GM18867 (cell line): ENCODE data around the gene LPIN3.
A peak's percentile ranks its signal among the peaks of the same experiment; 100 is the strongest.

Experiments used
- ATAC-seq: cut with Tn5 transposase; IDR thresholded peaks from one replicate; pipeline ENCODE4 v1.9.1; 2021; ENCODE audit warnings: mild to moderate bottlenecking, moderate library complexity; ENCODE audit not compliant: unreplicated experiment

The LPIN3 gene

DNA sequence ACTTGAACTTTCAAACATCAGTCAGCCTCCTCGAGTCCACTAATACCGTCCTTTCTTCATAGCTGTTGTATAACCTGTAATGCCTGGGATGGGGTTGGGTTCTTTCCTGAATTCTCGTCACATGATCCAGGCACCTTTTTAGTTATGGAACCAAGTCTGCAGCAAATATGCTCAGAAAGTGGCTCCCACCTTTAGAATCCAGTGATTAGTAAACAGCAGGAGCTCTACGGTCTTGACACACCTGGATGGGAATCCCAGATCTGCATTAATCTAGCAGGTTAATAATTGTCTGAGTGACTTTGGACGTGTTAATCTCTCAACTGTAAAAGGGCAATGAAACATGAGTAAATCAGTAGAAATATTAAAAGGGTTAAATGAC is 22.4 kb upstream of the LPIN3 start:
- no peak for ATAC-seq

DNA sequence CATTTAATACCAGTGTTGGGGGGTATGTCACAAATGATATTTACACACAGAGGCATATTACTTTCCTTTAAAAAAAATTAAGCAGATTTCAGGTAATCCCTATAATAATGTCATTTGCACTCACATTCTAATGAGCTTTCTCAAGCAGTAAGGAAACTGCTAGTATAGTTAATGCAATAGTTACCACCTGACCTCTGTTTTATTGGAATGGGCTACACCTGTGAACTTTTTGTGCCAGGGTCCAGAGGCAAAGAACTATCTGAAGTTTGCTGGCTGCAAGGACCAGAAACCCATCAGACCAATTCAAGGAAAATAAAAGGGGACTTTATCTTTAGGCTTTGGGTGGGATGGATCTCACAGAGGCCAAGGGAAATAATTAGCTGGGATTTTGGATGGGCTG is 20.2 kb upstream of the LPIN3 start:
- no peak for ATAC-seq

DNA sequence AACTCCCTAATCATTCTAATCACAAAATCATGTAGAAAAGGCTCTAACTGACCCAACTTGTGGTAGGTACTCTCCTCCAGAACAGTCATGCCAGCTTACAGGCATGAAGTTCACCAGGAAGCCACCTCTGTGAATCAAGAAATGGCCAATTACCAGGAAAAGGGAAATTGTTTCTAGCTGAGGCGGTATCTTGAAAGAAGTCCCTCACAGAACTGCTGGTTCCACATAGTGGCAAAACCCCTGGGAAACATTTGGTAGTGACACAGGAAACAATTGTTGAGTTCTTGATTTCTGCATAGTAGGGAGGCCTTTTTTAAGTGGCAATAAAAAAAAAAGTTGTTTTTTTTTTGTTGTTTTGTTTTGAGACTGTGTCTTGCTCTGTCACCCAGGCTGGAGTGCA is 19.6 kb upstream of the LPIN3 start:
- ATAC-seq: no peak

DNA sequence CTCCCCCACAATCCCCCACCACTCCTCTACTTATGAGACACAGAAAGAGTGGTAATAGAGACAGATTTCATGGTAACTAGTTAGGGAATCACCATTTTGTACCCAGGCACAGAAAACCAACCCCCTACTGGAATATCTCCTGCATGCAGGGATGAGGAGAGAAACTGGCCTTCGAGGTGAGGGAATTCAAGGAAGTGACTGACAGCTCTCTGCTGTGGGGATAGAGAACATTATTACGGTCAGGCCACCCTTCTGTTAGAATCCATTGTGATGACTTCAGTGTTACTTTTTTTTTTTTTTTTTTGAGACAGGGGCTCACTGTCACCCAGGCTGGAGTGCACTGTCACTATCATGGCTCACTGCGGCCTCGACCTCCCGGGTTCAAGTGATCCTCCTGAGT is 13.4 kb upstream of the LPIN3 start:
- no peak for ATAC-seq

DNA sequence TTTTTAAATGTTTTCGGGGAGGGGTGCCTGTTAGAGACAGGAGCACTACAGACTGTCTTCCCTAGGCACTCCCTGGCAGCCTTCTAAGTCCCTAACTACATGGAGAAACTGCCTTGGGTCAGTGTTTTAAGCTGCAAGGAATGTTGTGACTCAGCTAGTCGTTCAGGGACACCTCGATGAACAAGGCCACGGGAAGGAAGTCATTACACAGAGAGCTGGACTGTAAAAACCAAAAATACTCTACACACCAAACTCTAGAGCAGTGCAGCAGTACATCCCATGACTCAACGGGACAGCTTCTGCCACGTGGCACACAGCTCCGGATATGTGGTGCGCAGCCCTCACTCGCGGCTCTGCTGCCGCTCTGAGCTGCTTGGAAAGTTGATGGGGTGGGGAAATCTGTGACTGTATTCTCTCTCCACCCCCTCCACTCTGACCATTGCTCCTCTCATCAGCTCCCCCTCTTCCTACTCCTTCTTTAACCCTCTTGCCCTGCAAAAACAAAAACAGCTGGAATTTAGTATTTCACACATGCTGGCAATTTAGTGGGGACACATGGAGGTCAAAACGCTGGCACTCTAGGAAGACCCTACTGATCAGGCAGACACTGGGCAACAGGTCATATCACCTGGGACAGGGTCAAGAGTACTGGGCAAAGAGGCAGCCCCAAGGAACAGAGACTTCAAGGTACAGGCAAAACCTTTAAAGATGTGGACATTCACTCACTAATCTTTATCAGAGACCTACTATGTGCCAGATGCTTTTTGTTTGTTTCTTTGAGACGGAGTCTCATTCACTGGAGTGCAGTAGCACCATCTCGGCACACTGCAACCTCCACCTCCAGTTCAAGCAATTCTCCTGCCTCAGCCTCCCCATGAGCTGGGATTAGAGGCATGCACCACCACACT is 10.9 kb upstream of the LPIN3 start:
- peak; percentile 70 for ATAC-seq

DNA sequence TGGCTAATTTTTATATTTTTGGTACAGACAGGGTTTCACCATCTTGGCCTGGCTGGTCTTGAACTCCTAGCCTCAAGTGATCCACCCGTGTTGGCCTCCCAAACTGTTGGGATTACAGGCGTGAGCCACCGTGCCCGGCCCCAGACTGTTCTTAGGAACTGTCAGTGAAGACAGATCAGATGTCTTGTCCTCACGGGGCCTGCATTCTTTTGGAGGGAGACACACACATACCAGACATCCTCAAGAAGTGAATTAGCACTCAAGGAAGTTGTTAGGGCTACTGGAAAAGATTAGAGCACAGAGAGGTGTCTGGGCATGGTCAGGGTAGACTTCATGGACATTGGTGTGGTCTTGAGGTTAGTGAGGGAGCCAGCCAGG is 10.3 kb upstream of the LPIN3 start:
- ATAC-seq: no peak

DNA sequence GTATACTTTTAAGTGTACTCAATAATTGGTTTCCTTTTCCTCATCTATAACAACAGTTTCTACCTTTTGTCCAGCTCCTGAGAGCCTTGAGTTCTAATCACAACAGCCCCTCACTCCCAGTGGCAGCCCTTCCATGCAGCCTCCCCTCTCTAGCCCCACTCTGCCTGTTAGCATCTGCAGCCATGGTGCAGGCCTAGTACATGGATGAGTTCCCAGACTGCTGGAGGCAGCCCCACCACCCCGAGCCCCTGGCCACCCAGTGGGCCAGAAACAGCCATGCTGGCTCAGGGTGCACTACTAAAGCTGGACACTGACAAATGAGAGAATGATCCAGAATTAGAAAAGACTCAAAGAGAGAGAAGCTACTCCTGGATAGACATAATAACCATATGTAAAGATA is 9.7 kb upstream of the LPIN3 start:
- ATAC-seq: no peak

DNA sequence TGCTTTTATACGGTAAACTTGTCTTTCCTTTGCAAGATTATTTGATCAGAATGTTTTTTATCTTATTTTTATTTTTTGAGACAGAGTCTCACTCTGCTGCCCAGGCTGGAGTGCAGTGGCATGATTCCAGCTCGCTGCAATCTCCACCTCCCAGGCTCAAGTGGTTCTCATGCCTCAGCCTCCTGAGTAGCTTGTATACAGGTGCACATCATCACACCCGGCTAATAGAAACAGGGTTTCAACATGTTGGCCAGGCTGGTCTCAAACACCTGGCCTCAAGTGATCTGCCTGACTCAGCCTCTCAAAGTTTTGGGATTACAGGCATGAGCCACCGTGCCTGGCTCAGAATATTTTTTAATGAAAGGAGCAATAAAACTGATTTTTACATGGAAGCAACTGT is 8.9 kb upstream of the LPIN3 start:
- ATAC-seq: no peak

DNA sequence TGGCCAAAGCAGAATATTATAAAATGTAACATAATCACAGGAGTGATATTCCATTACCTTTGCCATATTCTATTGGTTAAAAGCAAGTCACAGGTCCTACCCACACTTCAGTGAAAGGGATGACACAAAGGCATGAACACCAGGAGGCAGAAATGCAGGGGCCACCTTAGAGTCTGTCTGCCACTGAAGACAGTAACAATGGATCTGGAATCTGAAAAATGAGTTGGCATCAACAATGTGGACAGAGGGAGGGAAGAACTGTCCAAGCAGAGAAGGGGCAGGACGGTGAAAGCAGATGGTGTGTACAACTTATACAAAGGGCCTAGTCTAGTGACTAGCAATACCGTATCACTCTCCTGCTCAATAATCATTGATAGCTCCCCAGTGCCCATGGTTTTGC is 6.6 kb upstream of the LPIN3 start:
- no peak for ATAC-seq

DNA sequence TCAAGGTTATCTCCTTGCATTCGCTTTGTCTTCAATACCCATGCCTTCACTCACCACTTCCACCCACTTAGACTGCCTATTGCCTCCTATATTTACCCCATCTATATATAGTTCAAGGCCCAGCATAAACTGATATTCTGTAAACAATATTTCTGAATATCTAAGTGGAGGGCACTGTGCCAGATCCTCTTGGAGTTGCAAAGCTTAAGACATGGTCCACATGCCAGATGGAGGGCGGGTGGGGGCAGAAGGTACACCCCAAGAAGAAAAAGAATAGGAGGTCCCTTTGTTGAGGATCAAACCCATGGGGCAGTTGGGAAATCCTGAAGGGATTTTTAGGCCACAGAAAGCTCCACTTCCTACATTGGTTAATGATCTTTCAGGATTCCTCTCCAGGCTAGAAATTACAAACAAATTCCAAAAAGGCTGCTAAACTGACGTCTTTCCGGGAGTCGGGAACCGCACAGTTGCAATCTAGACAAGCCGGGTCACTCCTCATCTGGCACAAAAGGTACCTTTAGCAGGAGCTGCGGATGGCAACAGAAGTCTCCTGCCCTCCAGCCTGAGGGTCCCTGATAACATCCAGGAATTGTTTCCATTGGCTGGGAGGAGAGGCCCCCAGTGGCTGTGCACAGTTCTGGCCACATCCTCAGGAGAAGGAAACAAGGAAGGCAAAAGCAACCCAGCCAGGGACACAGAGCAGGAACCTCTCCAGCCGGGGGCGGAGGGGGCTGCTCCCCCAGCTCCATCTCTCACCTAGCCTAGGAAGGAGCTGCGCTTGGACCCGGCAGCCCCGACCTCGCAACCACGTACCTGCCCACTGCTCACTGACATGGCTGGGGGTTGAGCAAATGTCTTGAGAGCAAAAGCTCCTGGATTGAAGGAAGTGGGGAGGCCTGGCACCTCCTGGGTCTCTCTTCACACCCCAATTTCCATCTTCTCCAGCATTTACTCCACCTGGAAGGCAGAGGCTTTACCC is 5.9 kb upstream of the LPIN3 start:
- ATAC-seq: no peak

DNA sequence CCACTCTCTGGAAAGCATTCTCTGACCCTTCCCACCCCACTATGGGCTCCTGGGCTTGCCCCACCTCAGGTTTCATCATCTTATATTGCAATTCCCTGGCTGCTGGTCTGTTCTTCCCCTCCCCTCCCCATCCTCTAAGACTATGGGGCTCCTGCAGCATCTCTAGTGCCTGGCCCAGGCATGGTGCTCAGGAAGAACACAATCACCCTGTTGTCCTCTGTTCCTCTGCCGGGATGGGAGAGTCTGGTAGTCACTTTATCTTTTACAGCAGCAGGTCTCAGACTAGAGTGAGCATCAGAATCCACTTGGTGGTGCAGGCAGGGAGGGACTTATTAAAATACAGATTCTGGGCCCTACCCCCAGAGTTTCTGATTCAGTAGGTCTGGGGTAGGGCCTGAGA is 5.0 kb upstream of the LPIN3 start:
- no peak for ATAC-seq

DNA sequence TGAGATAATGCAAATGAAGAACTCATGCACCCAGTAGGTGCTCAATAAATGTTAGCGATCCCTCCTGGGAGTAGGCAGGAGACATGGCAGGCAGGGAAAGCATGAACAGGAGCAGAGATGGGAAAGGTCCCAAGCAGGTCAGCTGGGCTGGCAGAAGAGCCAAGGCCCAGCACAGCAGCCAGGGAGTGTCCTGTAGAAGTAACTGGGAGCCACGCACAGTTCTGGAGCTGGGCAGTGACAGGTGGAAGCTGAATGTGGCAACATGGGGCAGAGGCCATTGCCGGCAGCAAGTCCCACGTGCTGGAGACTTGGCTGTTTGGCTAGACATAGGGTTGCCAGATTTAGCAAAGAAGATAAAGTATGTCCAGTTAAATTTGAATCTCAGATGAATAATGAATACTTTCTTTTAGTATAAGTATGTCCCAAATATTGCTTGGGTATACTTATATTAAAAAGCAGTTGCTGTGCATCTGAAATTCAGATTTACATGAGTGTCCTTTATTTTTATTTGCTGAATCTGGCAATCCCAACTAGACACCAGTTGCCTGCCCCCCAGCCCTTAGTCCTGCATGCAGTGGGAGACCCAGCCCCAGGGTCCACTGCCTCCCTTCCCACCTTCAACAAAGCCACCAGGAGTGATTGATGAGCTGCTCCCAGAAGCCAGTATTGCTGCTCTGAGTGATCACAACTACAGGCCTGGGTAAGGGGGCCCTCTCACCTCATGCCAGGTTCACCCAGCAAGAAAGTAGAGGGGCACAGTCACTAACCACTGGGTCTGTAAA is 3.7 kb upstream of the LPIN3 start:
- no peak for ATAC-seq

DNA sequence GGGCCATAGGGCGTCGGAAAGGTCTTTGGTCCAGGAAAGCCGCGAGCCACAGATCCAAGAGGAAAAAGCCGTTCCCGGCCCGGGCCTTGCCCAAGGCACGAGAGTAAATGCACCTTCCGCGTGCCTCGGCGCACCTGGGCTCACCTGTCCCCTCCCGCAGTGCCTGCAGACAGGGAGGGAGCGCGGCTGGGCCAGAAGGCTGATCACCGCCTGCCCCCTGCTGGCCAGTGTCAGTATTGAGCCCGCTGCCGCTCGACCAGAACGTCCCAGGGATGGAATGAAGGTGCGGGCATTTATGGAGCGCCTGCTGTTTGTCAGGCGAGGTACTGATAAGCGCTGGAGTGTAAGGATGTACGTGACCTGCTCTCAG is 679 bp upstream of the LPIN3 start:
- peak; percentile 62 for ATAC-seq

DNA sequence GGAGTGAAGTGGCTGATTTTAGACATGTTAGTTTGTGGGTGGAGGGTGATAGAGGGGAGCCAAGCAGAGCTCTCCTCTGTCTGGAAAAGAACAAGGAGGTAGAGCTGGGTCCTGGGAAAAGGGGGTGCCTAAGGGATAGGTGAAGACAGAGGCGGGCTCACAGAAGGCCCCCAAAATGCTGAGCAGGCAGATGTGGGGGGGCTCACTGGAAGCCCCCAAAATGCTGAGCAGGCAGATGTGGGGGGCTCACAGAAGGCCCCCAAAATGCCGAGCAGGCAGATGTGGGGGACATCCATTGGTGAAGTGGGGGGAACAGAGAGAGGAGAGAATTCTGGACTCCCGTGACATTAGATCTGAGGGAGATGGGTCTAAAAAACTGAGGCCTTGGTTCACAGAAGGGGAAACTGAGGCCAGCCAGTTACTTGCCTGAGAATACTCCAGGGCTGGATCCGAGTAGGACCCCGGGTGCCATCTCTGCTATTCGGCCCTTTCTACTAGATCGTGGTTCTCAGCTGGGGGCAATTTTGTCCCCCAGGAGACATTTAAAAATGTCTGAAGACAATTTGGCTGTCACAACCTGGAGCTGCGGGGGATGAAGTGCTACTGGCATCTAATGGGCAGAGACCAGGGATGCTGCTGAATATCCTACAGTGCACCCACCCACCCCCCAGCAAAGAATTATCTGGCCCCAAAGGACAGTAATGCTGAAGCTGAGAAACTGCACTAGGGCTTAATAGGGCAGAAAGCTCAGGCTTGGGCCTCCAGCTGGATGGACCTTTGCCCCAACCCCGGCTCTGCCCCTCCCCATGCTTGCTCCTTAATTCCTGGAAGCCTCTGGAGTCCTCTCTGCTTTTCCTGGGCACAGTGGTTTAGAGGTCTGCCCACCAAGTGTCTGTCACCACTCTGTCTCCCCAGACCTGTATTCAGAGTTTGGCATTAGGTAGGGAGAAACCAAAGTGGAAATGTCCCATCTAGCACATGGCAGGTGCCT is 2.1 kb downstream of the LPIN3 start:
- ATAC-seq: no peak

DNA sequence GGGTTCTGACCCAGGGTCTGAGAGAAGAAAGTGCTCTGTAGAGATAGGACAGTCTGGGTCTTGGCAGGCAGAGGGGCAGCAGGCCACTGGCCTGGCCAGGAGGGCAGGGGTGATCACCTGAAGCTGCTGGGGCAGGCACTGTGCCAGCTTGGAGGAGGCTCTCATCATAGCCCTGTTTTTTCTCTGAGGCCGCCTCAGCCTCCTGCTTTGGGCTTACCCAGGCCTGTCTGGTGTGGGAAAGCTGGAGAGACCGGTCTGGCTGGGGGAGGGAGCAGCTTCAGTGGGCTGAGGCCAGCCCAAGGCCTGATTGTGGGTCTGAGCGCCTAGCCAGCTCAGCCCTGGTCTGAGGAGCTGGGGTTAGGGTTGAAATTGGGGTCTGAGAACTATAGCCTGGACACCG is 3.9 kb downstream of the LPIN3 start:
- no peak for ATAC-seq

DNA sequence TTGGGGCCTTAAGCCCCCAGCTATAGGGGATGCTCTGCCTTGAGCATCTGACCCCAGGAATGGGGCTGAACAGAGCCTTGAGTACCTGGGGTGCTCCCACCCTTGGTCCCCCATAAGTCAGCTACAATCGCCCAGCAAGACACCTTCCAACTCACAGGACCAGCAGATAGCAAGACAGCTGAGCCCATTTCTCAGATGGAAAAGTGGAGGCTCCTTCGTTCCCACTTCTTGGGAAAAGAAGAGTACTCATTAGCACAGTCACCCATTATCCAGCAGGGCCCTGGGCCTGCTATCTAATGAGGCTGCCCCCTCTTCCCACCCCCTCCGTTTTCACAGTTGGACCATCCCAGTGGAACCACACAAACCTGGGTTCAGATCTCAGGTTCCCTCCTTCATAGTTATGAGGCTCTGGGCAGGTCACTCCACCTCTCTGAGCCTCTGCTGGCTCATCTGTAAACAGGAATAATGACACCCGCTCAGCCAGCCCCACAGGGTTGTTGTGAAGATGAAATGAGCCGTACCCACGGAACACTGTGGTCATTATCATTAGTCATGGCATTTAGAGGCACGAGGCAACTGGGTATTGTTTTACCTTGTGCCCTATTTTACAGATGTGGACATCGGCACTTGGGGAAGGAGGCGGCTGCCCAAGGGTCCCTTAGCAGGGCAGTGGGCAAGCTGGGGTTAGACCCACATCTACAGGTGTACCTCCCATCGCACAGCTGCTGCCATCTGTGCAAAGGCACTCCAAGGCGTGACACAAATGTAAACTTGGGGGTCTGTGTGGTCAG is 4.5 kb downstream of the LPIN3 start:
- no peak for ATAC-seq

DNA sequence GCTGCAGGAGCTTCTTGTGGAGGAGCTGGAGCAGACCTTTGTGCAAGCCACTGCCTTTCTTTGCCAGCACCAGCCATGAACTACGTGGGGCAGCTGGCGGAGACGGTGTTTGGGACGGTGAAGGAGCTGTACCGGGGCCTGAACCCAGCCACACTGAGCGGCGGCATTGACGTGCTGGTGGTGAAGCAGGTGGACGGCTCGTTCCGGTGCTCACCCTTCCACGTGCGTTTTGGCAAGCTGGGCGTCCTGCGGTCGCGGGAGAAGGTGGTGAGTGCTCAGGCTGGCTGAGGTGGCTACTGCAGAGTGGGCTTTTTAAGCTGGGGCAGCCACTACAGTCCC is 5.1 kb downstream of the LPIN3 start:
- no peak for ATAC-seq

DNA sequence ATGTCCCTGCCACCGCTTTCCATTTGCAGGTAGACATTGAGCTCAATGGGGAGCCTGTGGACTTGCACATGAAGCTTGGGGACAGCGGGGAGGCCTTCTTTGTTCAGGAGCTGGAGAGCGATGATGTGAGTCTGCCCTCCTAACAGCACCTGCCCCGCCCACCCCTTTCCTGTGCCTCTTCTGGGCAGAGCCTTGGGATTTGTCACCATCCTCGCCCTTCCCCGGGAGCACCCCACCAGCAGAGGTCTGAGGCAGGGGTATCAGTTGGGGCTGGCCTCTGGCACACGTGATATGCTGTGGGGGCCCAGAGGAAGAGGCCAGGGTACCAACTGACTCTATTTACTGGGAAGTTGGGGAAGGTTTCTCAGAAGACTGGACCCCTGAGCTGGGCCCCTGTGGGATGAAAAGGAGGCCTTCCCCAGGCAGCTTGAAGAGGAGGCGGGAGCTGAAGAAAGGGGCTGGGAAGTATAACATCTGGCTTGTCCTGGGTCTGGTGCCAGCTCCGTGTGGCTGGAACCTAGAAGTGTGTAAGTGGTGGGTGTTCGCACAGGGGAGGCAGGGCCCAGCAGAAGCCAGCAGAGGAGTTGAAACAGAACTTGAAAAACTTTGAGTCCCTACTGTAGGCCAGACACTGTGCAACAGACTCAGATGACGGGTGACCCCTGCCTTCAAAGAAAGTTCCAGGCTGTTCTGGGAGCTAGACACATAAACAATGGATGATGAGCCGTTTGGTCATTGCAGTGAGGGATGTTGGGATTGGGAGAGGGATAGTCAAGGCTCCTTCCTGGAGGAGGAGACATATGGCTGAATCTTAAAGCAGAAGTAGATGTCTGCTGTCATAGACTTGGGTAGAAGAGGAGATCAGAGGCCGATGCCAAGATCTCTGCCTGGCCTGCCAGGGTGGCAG is 7.2 kb downstream of the LPIN3 start:
- ATAC-seq: no peak
